CD4-positive, alpha-beta T cell treated with Interleukin-2 at 100 ng/mL for 4 hours (primary cell): ENCODE data around the gene METAP2.

ENCODE experiments used
- DNase-seq: peaks from one replicate; pipeline ENCODE4 v3.0.0-alpha.2; 2020; ENCODE audit warnings: low spot score

METAP2 gene

GRCh38 chr12:95549392-95550084, 75.6 kb downstream of the METAP2 start:
- DNase-seq, result no peak

DNA sequence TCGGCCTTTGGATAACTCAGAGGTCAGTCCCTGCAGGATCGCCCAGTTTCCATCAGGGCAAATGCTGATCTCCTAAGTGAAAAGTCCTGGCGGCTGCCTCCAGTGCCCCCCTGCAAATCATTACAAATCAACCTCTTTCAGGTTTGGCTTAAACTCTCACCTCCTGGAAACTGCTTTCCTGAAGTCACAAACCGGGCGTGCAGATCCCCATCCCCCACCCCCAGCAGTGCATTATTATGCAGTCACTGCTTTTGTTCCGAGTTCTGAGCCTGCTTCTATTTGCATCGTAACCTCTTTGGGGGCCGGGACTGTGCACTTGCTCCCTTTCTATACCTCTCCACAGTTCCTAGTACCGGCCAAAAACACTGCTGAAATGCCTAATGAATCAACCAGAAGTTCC, 77.4 kb downstream of the METAP2 start, which contains the start of gene USP44:
TSS of gene USP44 (minus strand) at position 172 of the 400 bp plus-strand sequence. CDS start 17,220 bp downstream, outside the sequence.
- no peak for DNase-seq

GRCh38 chr12:95551913-95552516, 78.1 kb downstream of the METAP2 start:
- no peak for DNase-seq

- no peak for DNase-seq
Measured at GRCh38 chr12:95553197-95553943, 79.4 kb downstream of the METAP2 start.

DNA sequence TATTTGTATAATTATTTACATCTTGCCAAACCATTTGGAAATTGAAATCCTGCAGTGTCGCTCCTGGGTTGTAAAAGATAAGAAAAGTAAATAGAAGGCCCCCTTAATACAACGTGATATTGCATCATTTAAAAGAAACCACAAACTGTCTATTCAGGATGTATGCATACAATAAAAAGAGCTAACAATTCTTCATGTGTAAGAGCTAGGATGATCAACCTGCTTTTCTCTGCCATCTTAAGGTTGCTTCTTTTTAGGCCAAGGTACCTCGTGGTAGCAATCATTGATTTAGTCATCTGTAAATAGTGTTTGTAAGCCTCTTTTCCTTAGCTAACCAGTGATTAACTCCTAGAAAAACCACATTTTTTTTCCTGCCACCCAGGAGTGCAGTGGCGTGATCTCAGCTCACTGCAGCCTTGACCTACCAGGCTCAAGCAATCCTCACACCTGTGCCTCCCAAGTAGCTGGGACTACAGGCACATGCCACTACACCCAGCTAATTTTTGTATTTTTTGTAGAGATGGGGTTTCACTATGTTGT, 80.7 kb downstream of the METAP2 start:
- no peak for DNase-seq

- DNase-seq, result no peak
Measured at GRCh38 chr12:95557625-95558024, 83.7 kb downstream of the METAP2 start.
